Measurements from ENCODE around the gene CACNA1C. TPM values are rescaled to one million over a fixed set of nuclear protein-coding genes. Genes with fewer than 3 reads are reported as not detected.

Gene CACNA1C
- polyA plus RNA-seq, 1 of the 3 experiments (the other 2 are of a cell fraction): 1.5 TPM

- TF ChIP-seq FOSL2 (IDR thresholded peaks at IDR 0.05; ENCODE audit: borderline replicate concordance, low read depth) (no peak), ELF1 (IDR thresholded peaks at IDR 0.05) (peak; percentile 87), IRF3 (IDR thresholded peaks at IDR 0.05; ENCODE audit: low read depth, low read length) (no peak), EZH2phosphoT487 (IDR thresholded peaks at IDR 0.05; ENCODE audit: borderline replicate concordance, low read depth) (no peak), FOXM1 (IDR thresholded peaks at IDR 0.05; ENCODE audit: low read depth) (no peak), RXRA (IDR thresholded peaks at IDR 0.05; ENCODE audit: borderline replicate concordance, low read depth) (no peak), ZBTB33 (IDR thresholded peaks at IDR 0.05; ENCODE audit: borderline replicate concordance, low read depth) (0 out of 2 replicates have a peak, but pooled peaks have one; percentile 31), MXI1 (IDR thresholded peaks at IDR 0.05; ENCODE audit: low read depth, low read length) (peak; percentile 88), TCF12 (IDR thresholded peaks at IDR 0.05) (no peak), JUND (IDR thresholded peaks at IDR 0.05) (no peak), GABPA (IDR thresholded peaks at IDR 0.05; ENCODE audit: low read depth) (peak; percentile 38; the same call in 1 of the 2 replicates), CTCF (IDR thresholded peaks at IDR 0.05) (no peak)
Measured at GRCh38 chr12:2004113-2004929, 48.5 kb upstream of the CACNA1C start, which contains the start of gene DCP1B (continued).

- H3K4me1 ChIP-seq (ENCODE audit: control insufficient read depth in 1 of 2, insufficient read depth in 2 of 2, low read depth in 1 of 2, low read length in 1 of 2): peaks cover 0 to 17% of the 10 kb centered on the region in 2 experiments; a peak in 2 of 4 replicates
- ChIA-PET CTCF (interaction anchor here (0.7 to 1.2 kb wide), 3 partner anchors 27 to 374 kb away, joined by 3 read pairs; no protein-coding TSS in a partner anchor), POLR2A (no interaction called here)
- H4K20me1 ChIP-seq (ENCODE audit: insufficient read depth): no peaks in the 10 kb centered on the region
- H3K4me3 ChIP-seq (ENCODE audit: low read depth in 2 of 2, low read length in 1 of 2): no peak overlapping the region
- H3K9me3 ChIP-seq: no peaks in the 10 kb centered on the region
- H3K79me2 ChIP-seq (ENCODE audit: insufficient read depth): peaks cover 3% of the 10 kb centered on the region
- H3K36me3 ChIP-seq (replicated peaks in 1 of 2; ENCODE audit: control insufficient read depth in 1 of 2, insufficient read depth in 2 of 2, low read length in 1 of 2): no peaks in the 10 kb centered on the region
- no peak for TF ChIP-seq CHD2 (IDR thresholded peaks at IDR 0.05; ENCODE audit: low read length, partially characterized antibody)
- TF ChIP-seq JUND (IDR thresholded peaks at IDR 0.05): no peak
- TF ChIP-seq GABPA (IDR thresholded peaks at IDR 0.05; ENCODE audit: low read depth): no peak
- no peak for TF ChIP-seq RAD21 (IDR thresholded peaks at IDR 0.05; ENCODE audit: low read length)
- TF ChIP-seq SIN3A (IDR thresholded peaks at IDR 0.05; ENCODE audit: borderline replicate concordance, low read depth, low read length): no peak
- no peak for TF ChIP-seq POLR2AphosphoS5 (IDR thresholded peaks at IDR 0.05; ENCODE audit: low read depth, low read length)
- no peak for TF ChIP-seq EP300 (IDR thresholded peaks at IDR 0.05; ENCODE audit: borderline replicate concordance in 1 of 2, low read depth in 1 of 2, low read length in 1 of 2)
- TF ChIP-seq YY1 (IDR thresholded peaks at IDR 0.05; ENCODE audit: low read depth): no peak
- TF ChIP-seq ELF1 (IDR thresholded peaks at IDR 0.05): no peak
- TF ChIP-seq USF1 (IDR thresholded peaks at IDR 0.05; ENCODE audit: borderline replicate concordance, low read depth): no peak
- no peak for TF ChIP-seq USF2 (IDR thresholded peaks at IDR 0.05; ENCODE audit: borderline replicate concordance, low read depth, low read length)
- DNase-seq: no peak
- no peaks in the 10 kb centered on the region for H3K27me3 ChIP-seq (ENCODE audit: insufficient read depth)
- H3K9me2 ChIP-seq: no peaks in the 10 kb centered on the region
- H3K4me2 ChIP-seq: no peak overlapping the region
- no peak overlapping the region for H3K27ac ChIP-seq (ENCODE audit: low read depth in 2 of 2, low read length in 1 of 2)
- 84% methylated on average over 5 of the region's 5 CpGs for WGBS (ENCODE audit: low lambda C conversion rate)
- H3F3A ChIP-seq (replicated peaks; ENCODE audit: insufficient read depth): peaks cover under 1% of the 10 kb centered on the region
- no peak overlapping the region for H3K9ac ChIP-seq
- no peak overlapping the region for H2AFZ ChIP-seq (ENCODE audit: low read depth)
Measured at GRCh38 chr12:2008677-2009076, 44.1 kb upstream of the CACNA1C start.
